NCI-H524 (cell line): ENCODE data around the gene ADGRB2.

ENCODE experiments used
- DNase-seq, 2 experiments: peaks; one replicate each; lab custom pipeline; 2025; lab: John Stamatoyannopoulos, UW

The ADGRB2 gene

DNA sequence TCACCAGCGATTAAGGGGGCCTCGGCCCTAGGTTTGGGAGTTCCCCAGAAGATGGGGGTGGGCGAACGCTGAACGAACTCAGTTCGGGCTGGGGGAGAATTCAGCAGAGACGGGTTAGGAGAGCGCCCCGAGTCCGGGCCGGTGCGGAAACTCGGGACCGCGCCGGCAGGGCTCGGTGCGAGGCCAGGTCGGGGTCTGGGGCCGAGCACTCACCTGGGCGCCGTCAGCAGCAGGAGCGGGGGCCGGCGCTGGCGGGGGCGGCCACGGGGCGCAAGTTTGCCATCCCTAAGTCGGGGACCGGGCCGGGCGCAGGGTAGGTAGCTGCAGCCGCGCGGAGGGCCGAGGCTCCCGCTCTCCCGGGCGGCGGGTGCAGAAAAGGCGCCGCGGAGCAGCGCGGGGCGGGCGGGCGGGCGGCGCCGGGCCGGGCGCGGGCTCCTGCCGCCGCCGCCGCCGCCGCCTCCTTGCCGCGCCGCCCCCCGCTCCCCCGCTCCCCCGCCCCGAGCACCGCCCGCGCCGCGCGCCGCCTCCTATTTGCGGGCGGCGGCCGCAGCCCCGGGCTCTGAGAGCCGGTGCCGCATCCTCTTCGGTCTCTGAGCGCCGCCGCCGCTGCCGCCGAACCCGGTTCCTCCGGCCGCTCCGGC, 349 bp downstream of the ADGRB2 start:
- no peak for DNase-seq

DNA sequence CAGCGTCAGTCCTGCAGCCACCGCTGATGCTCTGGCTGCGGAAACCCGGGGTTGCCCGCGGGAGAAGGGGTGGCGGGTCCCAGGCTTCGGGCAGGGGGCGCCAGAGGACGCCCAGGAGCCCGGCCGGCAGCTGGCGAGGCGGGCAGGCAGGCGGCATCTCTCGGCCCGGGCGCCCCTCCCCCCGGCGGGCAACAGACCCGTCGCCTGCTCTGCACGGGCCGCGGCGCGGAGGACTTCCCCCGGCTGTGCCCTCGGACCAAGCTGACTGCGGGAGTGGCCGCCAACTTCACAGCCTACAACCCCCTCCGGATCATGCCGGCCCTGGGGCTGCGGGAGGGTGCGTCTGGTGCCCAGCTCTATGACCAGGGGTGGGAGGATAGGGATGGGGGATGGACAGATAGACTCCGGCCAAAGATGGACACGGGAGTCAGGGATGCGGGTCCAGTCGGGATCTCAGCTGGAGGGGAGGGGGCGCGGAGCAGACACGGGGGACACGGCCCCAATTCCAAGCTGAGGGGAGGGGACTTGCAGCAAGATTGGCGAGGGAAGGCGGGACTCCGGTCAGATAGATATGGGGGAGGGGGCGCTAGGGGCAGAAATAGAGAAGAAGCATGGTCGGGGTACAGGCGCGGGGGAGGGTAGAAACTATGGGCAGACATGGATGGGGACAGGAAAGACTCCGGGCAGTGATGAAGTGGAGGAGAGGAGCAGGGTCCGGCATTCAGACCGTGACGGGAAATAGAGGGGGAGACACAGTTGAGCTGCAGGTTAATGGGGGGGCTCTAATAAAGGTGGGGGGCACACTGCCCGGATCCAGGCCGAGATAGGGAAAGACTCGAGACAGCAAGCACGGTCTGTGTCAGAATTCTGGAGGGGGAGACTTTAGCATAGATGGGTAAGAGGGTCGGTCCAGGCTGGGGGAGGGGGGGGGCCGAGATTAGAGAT, 1.1 kb downstream of the ADGRB2 start:
- DNase-seq: peak; percentile 88 to 93

DNA sequence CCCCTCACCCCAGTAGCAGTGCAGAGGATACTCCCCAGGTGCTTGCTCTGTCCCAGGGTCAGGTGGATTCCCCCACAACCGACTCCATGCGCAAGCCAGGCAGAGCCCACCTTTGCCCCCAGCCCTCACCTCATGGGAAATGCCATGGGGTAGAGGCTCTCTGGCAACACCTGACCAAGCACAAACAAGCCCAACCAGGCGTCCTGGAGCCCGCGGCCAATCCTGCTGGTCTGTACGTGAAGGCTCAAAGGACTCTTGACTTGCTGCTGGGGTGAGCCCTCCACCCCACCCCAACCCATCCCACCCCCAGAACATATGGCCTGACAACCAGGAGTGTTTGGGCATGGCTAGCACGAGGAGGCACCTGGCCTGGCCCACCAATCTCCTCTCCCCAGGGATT, 1.8 kb downstream of the ADGRB2 start:
- DNase-seq: no peak

DNA sequence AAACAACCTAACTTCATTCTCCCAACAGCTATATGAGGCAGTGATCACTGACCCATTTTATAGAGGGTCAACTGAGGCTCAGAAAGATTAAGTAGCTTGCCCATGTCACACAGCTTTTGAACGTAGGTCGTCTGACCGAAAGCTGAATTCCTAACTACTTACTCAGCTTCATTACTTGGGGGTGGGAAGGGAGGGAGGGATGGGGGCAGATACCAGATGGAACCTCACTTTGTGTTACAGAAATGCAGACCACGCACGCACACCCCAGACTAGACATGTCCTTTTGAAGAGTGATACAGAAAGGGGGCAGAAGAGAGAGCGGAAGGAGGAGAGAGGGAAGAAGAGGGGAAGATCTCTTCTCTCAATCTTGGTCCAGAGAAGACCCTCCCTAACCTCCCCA, 2.3 kb downstream of the ADGRB2 start:
- DNase-seq: peak in 1 of 2 experiments; percentile 30

DNA sequence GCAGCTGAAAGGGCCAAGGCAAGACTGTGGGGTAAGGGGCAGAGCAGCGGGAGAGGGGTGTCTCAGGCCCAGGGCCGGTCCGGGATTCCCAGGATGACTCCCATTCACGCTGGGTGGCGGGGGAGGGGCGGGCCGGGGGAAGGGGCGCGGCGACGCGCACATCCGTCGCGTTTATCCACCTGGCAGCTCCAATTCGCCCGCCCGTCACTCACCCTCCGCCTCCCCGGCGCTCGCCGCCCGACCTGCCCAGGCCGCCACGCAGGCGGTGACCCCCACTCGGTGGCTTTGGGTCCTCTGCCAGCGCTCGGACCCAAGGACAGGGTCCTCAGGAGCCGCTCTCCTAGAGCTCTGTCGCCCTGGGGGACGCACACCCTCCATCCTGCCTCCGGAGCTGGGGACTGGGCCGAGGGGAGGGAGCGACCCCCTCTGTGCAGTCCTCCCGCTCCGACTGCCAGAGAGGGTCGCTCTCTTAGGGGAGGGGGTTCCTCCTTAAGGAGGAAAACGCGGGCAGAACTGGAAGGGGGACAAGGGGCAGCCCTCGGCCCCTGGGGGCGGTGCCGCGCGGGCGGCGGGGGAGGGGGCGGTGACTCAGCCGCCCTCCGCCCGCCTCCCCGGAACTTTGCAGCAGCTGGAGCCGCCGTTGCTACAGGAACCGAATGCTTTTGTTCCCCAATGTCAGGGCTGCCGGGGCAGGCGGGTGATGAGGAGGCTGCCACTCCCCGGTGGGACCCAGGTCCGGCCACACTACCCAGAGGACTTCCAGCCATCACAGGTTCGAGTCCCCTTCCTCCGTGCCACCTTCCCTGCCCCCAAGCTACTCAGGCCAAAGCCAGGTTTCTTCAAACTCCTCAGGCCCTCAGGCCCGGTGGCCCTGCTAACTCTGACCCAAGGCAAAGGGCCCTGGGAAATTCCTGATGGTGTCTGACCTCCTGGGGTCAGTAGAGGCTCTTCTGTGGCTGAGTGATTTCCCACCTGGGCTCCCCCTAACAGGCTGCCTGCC, 3.4 kb downstream of the ADGRB2 start:
- DNase-seq: peak in 1 of 2 experiments; percentile 30

DNA sequence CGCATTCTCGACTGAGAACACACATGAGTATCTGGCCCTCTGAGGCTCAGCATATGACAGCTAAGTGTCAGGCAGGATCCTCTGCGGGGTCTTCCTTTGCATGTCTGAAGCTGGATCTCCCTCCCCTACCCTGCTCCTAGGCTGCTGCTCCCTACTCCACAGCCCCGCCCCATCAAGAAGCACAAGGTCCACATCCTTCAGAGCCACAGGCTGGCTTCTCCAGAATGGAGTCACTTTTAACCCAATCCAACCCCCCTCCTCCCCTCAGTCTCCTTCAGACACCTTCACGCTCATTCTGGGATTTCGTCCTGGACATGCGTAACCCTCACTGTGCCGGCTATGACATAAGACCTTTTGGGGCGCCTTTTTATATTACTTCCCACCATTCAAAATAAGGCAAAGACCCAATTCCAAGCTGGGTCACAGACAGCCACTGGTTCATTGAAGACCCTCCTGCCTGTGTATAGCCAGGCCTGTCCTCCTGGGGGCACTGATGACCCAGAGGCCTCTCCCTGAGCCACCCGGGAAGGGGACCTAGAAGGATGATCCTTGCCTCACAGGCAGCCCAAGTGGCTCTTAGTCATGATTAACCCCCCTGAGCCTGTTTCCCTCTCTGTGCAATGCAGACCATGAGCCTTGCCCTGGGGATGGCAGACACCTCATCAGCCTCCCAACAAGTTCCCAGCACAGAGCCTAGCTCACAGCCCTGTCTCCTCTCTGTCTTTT, 4.7 kb downstream of the ADGRB2 start:
- DNase-seq: peak in 1 of 2 experiments; percentile 32

DNA sequence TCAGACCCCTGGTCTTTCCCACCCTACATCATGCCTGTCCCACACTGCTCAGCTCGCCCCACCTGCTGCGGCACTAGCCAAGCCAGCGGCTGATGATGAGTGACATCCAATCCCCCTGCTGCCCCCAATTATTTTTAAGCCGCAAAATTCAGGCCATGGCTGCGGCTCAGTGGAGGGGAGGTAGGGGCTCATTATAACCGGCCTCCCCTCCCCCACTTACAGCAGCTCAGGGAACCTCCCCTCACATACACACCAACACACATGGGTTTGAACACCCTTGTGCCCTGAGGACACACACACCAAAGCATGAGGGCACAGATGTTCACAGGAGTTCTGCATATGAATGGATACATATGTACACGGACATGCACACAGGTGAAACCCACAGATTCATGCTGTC, 5.3 kb downstream of the ADGRB2 start:
- no peak for DNase-seq

DNA sequence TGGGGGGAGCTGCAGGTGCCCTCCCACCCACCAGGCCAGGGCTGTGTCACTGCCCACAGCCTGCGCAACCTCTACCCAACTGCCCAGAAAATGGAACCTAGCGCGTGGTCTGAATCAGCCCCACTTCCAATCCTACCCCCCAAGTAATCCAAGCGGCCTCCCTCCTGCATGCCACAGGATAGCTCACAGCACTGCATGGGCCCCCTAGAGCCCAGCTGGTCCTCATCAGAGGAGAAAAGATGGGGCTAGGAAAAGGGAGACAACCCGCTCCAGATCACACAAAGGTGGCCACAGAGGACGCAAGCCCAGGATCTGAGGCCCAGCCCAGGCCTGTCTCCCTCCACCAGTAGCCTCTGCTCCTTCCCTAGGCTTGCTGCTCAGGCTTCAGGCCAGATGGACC, 6.2 kb downstream of the ADGRB2 start:
- DNase-seq: no peak

DNA sequence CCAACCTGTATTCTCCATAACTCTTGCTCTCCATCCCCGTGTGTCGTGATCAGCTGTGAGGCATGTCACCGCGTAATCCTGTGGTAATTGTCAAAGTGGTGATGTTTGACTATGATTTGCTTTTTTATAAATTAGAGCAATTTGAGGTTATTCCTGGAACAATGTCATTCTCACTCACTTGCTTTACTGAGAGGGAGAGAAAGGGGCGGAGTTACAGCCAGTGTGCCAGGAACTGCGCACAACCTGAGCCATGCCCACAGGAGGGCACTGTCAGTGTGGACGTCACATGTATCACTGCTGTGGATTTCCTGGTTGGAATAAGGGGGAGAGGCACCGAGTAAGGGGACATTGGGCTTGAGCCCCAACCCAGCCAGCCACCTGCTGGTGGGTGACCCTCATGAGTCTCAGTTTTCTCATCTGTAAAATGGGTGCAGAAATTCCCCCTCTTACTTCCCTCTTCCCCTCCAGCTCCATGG, 6.9 kb downstream of the ADGRB2 start:
- DNase-seq: no peak

DNA sequence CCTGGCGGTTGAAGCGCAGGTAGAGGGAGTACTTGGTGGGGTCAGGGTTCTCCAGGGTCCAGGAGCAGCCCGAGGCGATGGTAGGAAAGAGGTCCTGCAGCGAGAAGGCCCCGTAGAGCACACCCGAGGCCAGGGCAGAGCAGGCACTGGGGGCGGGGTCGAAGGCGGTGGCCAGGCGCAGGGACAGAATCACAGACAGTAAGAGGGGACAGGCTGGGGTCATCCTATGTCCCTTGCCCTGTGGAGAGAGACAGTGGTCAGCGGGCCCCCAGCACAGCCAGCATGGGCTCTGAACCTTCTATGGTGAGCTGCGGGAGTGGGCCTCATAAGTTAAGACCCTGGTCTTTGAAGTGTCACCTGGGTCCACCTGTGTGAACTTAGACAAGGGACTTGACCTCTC, 7.6 kb downstream of the ADGRB2 start:
- no peak for DNase-seq

DNA sequence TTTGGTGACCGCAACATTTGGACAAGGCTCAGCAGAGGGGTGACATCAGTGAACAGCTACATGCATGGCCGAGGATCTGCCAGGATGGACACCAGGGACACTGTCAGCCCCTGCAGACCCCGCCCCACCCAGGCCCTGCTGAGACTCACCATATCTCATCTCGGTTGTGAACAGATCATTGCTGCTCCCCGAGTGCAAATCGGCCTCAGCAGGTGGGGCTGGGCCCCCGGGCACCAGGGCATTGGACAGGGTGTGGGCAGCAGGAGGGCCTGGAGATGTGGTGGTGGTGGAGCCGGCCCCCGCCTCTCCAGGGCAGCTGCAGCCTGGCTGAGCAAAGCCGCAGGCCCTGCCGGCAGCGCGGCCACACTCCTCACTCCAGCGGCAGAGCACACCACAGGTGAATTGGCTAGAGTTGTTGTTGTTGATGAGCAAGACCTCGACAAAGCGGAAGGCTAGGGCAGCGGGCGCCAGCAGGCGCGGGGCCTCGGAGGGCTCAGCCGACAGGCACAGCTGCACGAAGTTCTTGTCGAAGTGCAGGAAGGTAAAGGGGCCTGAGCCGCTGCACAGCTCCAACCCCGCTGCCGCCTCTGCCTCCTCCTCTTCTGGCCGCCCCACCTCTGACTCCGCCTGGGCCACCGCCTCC, 8.2 kb downstream of the ADGRB2 start:
- no peak for DNase-seq

DNA sequence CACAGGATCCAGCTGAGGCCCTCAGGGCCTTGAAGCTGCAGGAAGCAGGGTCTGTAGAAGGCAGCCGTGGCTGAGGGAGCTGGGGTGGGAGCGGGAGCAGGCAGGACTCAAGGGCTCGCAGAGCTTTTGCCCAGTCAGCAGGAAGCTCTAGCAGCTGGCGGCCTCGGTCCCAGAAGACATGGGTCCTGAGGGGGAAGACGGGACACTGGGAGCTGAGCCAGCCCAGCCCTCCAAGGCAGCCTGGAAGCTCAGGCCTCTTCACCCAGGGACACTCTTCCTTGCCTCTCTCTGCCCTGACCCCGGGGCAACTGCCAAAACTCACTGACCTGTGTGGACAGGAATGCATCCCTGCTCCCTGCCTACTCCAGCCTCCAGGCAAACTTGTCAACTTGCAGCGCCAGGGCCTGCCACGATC, 8.9 kb downstream of the ADGRB2 start:
- no peak for DNase-seq

DNA sequence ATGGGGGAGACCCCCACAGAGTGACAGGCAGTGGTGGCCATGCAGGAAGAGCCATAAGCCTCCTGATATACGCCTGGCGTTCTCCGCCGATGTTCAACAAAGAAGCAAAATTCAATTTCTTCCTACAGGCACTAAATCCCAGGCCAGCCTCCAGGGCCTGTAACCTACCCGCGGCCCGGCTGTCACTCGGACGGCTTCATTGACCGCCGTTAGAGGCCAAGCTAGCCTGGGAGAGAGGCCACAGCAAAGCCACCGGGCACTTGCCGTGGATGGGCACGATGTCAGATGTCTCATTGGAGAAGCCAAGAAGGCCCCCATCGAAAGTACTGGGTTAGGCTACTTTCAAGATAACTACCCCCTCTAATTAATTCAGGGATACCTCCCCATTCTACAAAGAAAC, 9.7 kb downstream of the ADGRB2 start:
- no peak for DNase-seq

DNA sequence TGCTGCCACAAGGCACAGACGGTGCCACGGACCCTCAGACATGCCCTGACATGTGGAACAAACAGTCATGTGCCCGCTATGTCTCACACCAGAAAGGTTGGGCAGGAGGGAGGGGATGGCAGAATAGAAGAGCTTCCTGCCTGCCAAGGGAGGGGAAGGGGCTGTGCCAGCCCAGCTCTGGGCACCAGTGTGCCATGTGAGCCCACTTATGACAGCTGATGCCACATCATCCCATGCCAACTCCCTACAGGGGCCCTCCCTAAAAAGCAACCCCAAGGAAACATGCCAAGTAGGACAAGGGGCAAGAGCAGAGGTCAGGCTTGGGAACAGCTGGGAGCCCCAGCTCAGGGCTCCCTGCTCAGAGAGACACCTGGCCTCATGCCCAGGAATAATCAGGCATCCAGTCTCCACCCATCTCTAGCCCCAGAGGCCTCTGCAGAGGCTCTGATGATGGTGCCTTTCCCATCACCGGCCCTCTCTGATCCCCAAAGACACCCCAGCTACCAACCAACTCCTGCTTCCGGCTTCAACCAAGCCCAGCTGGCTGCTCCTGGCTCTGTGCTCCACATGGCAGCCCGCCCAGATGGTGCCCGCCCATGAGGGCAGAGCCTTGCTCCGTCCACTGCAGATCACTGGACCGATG, 10.3 kb downstream of the ADGRB2 start:
- DNase-seq: peak; percentile 51 to 64

DNA sequence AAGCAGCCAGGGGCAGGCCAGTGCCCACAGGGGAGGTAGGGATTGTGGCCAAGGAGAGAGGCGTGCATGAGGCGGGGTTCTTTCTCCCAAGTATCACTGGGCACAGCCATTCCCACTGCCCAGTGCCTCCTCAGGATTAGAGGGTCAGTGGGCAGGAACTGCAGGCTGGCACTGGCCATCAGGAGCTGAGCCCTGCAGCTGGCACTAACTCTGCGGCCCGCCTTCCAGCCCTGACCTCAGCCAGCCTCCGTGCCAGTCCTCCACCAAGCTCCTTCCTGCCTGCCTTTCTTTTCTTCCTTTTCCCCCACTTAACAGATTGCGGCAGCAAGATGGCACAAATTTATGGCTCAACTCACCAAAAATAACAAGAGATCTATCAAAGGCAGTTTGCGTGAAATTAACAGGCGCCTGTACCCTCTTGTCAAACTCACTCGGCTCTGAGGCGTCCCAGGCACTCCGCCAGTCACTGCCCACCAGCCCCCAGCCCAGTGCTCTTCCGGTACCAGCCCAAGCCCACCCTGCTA, 11.1 kb downstream of the ADGRB2 start:
- no peak for DNase-seq

DNA sequence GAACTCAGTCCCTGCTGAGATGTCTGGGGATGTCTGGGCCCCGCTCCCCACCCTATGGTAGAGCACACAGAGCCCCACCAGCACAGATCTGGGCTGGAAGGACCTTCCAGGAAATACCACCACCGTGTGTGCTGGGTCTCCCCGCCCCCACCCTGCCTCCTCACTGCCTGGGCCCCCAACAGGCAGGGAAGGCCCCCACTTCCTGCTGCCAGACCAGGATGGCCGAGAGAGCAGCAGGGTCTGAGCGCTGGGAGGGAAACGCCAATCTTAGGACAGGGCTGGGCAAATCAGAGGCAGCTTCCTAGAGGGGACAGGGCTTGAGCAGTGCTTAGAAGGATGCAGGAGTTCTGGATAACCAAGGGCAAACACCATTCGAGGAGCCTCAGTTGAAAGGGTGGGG, 11.9 kb downstream of the ADGRB2 start:
- no peak for DNase-seq

DNA sequence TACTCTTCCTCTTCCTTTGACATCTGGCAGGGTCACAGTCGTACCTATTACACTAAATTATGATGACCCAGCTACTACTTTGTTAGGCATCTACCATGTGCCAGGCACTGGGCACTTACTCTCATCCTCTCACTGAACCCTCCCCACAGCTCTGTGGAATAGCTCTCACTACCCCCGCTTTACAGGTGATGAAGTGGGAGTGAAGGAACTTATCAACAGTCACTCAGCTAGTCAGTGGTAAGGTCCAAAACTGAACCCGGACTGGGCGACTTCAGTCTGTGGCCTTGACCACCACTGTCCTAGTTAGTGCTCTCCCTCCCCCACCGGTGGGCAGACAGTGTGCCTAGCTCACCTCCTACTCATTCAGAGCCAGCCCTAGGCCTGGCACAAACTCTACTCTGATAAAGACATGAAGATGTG, 12.3 kb downstream of the ADGRB2 start:
- no peak for DNase-seq

DNA sequence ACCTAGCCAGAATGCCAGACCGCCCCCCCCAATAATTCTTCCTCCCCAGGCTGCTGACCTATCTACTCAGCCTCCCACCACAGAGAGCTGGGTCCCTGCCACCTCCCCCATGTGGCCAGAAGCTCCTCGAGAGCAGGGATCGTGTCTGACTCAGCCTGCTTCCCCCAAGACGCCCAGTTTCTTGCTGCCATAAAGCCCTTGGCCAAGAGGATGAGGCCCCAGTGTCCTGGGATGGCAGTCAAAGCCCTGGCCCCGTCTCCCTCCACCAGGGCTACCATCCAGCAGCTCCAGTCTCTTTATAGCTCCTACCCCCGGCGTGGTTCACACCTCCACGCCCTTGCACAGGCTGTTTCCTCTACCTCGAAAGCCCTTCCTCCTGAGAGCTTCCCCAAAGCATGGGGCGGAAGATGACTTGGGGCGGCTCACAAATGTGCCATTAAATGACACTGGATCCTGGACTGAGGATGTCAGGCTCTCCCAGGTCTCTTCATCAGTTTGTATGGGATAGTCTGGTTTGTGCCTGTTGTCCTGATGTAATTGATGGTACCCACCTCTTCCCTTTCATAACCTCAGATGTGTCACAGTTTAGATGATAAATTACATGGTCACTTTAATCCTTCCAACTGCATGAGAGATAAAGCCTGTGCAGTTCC, 13.2 kb downstream of the ADGRB2 start:
- DNase-seq: no peak
